ENCODE results near the gene KDM3B.
A peak's percentile ranks its signal among the peaks of the same experiment; 100 is the strongest.

The KDM3B gene

GRCh38 chr5:138366632-138367382, 14.3 kb downstream of the KDM3B start:
- no peak overlapping the region for H3K27ac ChIP-seq (ENCODE audit: poor library complexity, severe bottlenecking)
- no peaks in the 10 kb centered on the region for H3K36me3 ChIP-seq (ENCODE audit: low read depth)
- H3K4me3 ChIP-seq (ENCODE audit: severe bottlenecking), result no peak overlapping the region
- peaks cover 5% of the 10 kb centered on the region for H3K4me1 ChIP-seq (ENCODE audit: insufficient read depth, poor library complexity, severe bottlenecking)
- DNase-seq (ENCODE audit: low spot score) (no peak), ATAC-seq (ENCODE audit: low read depth) (peak; percentile 47; the same call in 2 of the 3 replicates)
- TF ChIP-seq CTCF (IDR thresholded peaks at IDR 0.05; ENCODE audit: poor library complexity, severe bottlenecking), result no peak
- no peaks in the 10 kb centered on the region for H3K9me3 ChIP-seq (ENCODE audit: severe bottlenecking)
- no peaks in the 10 kb centered on the region for H3K27me3 ChIP-seq (ENCODE audit: insufficient read depth, poor library complexity, severe bottlenecking)

- Histone ChIP-seq H3K27me3 (ENCODE audit: insufficient read depth, poor library complexity, severe bottlenecking) (no peaks in the 10 kb centered on the region), H3K27ac (ENCODE audit: poor library complexity, severe bottlenecking) (no peak overlapping the region), H3K9me3 (ENCODE audit: severe bottlenecking) (no peaks in the 10 kb centered on the region), H3K4me3 (ENCODE audit: severe bottlenecking) (no peak overlapping the region), H3K4me1 (ENCODE audit: insufficient read depth, poor library complexity, severe bottlenecking) (peaks cover 5% of the 10 kb centered on the region), H3K36me3 (ENCODE audit: low read depth) (peaks cover 18% of the 10 kb centered on the region)
- ATAC-seq (ENCODE audit: low read depth), result no peak
- no peak for TF ChIP-seq CTCF (IDR thresholded peaks at IDR 0.05; ENCODE audit: poor library complexity, severe bottlenecking)
- DNase-seq (ENCODE audit: low spot score), result no peak
These were observed 16.8 kb downstream of the KDM3B start for GRCh38 chr5:138369261-138369660.

- Histone ChIP-seq H3K36me3 (ENCODE audit: low read depth) (peaks cover 22% of the 10 kb centered on the region), H3K4me3 (ENCODE audit: severe bottlenecking) (no peak overlapping the region), H3K9me3 (ENCODE audit: severe bottlenecking) (no peaks in the 10 kb centered on the region), H3K4me1 (ENCODE audit: insufficient read depth, poor library complexity, severe bottlenecking) (peaks cover 5% of the 10 kb centered on the region), H3K27me3 (ENCODE audit: insufficient read depth, poor library complexity, severe bottlenecking) (no peaks in the 10 kb centered on the region), H3K27ac (ENCODE audit: poor library complexity, severe bottlenecking) (no peak overlapping the region)
- TF ChIP-seq CTCF (IDR thresholded peaks at IDR 0.05; ENCODE audit: poor library complexity, severe bottlenecking), result no peak
- ATAC-seq (ENCODE audit: low read depth) (no peak), DNase-seq (ENCODE audit: low spot score) (no peak)
These were observed 17.2 kb downstream of the KDM3B start for GRCh38 chr5:138369706-138370105.

GRCh38 chr5:138370537-138370936, 18.1 kb downstream of the KDM3B start:
- peaks cover 5% of the 10 kb centered on the region for H3K4me1 ChIP-seq (ENCODE audit: insufficient read depth, poor library complexity, severe bottlenecking)
- no peaks in the 10 kb centered on the region for H3K9me3 ChIP-seq (ENCODE audit: severe bottlenecking)
- no peak for ATAC-seq (ENCODE audit: low read depth)
- H3K27me3 ChIP-seq (ENCODE audit: insufficient read depth, poor library complexity, severe bottlenecking), result no peaks in the 10 kb centered on the region
- no peak overlapping the region for H3K27ac ChIP-seq (ENCODE audit: poor library complexity, severe bottlenecking)
- DNase-seq (ENCODE audit: low spot score), result no peak
- no peak for TF ChIP-seq CTCF (IDR thresholded peaks at IDR 0.05; ENCODE audit: poor library complexity, severe bottlenecking)
- no peak overlapping the region for H3K4me3 ChIP-seq (ENCODE audit: severe bottlenecking)
- peaks cover 31% of the 10 kb centered on the region for H3K36me3 ChIP-seq (ENCODE audit: low read depth)

- no peak for TF ChIP-seq CTCF (IDR thresholded peaks at IDR 0.05; ENCODE audit: poor library complexity, severe bottlenecking)
- ATAC-seq (ENCODE audit: low read depth), result no peak
- no peak overlapping the region for H3K4me3 ChIP-seq (ENCODE audit: severe bottlenecking)
- H3K4me1 ChIP-seq (ENCODE audit: insufficient read depth, poor library complexity, severe bottlenecking), result peaks cover 5% of the 10 kb centered on the region
- no peak overlapping the region for H3K27ac ChIP-seq (ENCODE audit: poor library complexity, severe bottlenecking)
- H3K27me3 ChIP-seq (ENCODE audit: insufficient read depth, poor library complexity, severe bottlenecking), result no peaks in the 10 kb centered on the region
- H3K36me3 ChIP-seq (ENCODE audit: low read depth), result peaks cover 38% of the 10 kb centered on the region
- no peaks in the 10 kb centered on the region for H3K9me3 ChIP-seq (ENCODE audit: severe bottlenecking)
- no peak for DNase-seq (ENCODE audit: low spot score)
These were observed 19.0 kb downstream of the KDM3B start for GRCh38 chr5:138371454-138371853.
